Measurements from ENCODE around the gene F5. TPM values are rescaled to one million over a fixed set of nuclear protein-coding genes. Genes with fewer than 3 reads are reported as not detected.

F5 gene
- total RNA-seq, 4 donors from 2014 or later = 1.4 to 5.0 (median 3.7) TPM

DNA sequence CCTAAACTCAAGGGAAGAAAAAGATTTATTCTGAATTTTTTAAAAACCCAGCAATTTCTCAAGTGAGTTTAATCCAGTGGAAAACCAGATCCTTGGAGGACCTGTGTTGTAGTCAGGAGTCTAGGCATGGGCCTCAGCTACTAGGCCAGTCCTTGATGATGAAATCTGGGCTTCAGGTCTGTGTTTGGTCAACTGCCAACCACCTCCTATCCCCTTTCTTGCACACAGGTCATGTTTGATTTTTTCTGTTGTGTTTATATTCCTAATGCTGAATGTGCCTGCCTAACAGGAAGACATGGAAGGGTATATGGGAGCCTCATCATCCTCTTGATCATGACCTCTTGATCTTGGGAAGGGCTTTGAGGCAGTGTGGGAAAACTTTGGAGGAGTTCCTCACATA, 62.4 kb downstream of the F5 start:
- no peak for DNase-seq (ENCODE audit: low spot score)
- no peak for ATAC-seq (ENCODE audit: low FRiP score)
- TF ChIP-seq, protein P1, sequence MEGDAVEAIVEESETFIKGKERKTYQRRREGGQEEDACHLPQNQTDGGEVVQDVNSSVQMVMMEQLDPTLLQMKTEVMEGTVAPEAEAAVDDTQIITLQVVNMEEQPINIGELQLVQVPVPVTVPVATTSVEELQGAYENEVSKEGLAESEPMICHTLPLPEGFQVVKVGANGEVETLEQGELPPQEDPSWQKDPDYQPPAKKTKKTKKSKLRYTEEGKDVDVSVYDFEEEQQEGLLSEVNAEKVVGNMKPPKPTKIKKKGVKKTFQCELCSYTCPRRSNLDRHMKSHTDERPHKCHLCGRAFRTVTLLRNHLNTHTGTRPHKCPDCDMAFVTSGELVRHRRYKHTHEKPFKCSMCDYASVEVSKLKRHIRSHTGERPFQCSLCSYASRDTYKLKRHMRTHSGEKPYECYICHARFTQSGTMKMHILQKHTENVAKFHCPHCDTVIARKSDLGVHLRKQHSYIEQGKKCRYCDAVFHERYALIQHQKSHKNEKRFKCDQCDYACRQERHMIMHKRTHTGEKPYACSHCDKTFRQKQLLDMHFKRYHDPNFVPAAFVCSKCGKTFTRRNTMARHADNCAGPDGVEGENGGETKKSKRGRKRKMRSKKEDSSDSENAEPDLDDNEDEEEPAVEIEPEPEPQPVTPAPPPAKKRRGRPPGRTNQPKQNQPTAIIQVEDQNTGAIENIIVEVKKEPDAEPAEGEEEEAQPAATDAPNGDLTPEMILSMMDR (IDR thresholded peaks at IDR 0.05) = no peak

DNA sequence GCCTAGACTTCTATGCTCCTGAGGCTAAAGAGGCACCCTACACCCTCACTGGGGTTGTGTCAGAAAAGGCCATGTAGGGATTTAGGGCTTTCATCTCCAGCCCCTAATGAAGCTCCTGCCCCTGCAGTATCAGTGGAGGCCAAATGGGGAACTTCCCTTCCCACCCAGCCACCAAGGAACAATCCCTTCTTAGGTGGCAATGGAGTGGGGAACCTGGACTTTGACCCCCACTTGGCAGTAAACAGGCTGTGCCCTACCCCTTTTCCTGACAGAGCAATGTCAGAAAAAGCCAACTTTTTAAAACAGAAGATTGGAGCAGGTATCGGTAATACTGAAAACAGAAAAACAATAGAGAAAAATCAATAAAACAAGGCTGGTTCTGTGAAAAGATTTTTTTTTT, 65.1 kb downstream of the F5 start:
- no peak for DNase-seq (ENCODE audit: low spot score)
- TF ChIP-seq, protein P1 (IDR thresholded peaks at IDR 0.05) = no peak
- ATAC-seq (ENCODE audit: low FRiP score) = no peak

DNA sequence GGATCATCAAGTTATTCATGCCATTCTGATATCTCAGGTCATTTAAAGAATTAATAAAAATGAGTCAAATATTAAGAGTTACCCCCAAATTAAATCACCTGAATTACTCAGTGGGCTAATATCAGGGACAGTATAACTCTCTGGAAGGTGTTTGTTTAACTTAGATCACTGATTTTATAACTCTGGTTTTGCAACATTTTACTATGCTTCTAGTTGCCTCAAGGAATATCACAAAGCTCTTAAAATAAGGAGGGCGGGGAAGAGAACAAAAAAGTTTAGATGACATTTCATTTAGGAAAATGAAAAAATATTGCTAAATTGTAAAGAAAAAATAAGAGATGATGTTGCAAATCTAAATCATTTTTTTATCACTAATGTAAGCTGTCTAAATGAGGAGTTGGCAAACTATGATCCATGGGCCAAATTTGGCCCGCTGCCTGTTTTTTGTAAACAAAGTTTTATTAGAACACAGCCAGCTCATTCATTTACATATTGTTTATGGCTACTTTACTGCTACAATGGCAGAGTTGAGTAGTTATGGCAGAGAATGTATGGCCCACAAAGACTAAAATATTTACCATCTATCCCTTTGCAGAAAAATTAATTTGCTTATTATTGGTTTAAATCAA, 68.6 kb downstream of the F5 start:
- ATAC-seq (ENCODE audit: low FRiP score) = no peak
- TF ChIP-seq, protein P1 (IDR thresholded peaks at IDR 0.05) = no peak

DNA sequence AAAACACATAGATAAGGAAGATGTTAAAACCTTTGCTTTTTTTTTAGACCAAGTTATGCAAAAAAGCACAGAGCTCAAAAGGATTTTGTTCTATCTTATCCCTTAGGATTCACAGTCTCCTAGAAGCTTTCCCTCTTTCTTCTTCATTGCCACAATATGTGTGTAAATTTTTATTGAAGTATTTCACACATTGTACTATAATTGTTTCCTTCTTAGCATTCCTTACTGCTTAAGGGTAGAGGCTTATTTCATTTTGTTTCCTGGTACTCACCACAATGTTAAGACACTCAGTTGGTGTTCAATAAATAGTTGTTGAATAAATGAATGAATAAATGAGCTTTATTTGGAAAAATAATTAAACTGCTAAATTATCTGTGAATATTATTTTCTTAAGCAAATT, 70.6 kb downstream of the F5 start:
- TF ChIP-seq, protein P1 (IDR thresholded peaks at IDR 0.05) = no peak
- DNase-seq (ENCODE audit: low spot score) (no peak), ATAC-seq (ENCODE audit: low FRiP score) (no peak)

More for the DNA sequence above, 68.6 kb downstream of the F5 start:
- DNase-seq (ENCODE audit: low spot score) = no peak

DNA sequence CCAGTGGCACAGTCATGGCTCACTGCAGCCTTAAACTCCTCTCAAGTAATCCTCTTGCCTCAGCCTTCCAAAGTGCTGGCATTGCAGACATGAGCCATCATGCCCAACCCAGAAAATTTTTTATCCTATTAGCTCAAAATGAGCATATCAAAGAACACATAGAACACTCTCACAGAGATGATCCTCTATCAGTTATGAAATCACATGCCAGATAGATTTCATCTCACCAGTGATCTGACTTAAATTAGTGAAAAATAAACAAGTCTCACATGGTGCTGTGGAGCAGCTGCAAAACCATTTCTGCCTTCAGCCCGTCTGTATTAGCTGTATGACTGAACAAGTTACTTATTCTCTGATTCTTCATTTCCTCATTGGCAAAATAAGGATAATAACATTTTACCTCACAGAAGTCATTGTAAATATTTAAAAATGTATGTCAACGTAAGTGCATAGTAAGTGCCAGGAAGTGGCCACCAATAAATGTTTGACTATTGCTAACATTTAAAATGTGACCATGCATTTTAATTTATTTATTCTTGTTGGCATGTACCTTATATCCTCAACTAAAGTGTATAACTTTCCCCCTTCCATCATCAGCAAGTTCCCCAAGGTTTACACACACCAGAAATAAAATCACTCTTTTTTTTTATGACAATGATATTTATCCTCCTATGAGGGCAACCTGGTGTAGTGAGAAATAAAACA, 71.6 kb downstream of the F5 start:
- ATAC-seq (ENCODE audit: low FRiP score) (no peak), DNase-seq (ENCODE audit: low spot score) (no peak)
- TF ChIP-seq, protein P1 (IDR thresholded peaks at IDR 0.05) = no peak

DNA sequence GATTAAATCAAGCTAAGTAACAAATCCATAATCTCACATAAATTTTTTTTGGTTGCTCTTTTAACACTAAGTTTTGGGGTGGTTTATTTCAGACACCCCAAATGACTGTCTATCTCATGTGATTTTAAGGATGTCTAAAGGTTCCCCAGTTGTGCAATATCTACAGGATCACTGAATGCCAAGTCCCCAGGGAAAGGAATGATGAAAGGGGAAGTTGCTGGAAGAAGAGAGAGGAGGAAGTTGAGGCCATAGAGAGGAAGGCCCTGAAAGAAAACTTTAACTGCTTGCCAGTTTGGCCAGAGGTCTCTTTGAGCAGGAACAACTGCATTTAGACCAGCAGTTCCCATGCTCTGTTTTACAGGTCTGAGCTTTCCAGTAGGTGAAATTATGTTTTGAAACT, 73.1 kb downstream of the F5 start:
- TF ChIP-seq, protein P1 (IDR thresholded peaks at IDR 0.05) = no peak
- DNase-seq (ENCODE audit: low spot score) (no peak), ATAC-seq (ENCODE audit: low FRiP score) (no peak)
